GM23338 (cell line): ENCODE data around the gene STRIP1. TPM values are rescaled to one million over a fixed set of nuclear protein-coding genes. Genes with fewer than 3 reads are reported as not detected.

Experiments used
- ATAC-seq: fragments of 200-7000 bp; cut with Tn5 transposase; 3 replicates; pipeline ENCODE4 v1.9.1; 2020
- DNase-seq: peaks from one replicate; pipeline ENCODE4 v3.0.0-alpha.2; 2015; ENCODE audit warnings: low spot score
- H2AFZ ChIP-seq: fragments of 200-600 bp; sonication (generic); 2 replicates; pipeline ENCODE4 v1.8.0; 2016; ENCODE audit warnings: antibody characterized with exemption, mild to moderate bottlenecking, moderate library complexity
- H3F3A ChIP-seq: fragments of 200-600 bp; sonication (generic); replicated peaks from 2 replicates; pipeline ENCODE4 v1.8.0; 2017; ENCODE audit warnings: antibody characterized with exemption, mixed run types, low read depth
- H3K27ac ChIP-seq: fragments of 200-600 bp; sonication (generic); 2 replicates; pipeline ENCODE4 v1.6.1; 2016; ENCODE audit warnings: low read depth
- H3K27me3 ChIP-seq: fragments of 200-600 bp; sonication (generic); 2 replicates; pipeline ENCODE4 v1.8.0; 2016; ENCODE audit warnings: mild to moderate bottlenecking, mixed run types, moderate library complexity; ENCODE audit not compliant: insufficient read depth
- H3K36me3 ChIP-seq: fragments of 200-600 bp; sonication (generic); 2 replicates; pipeline ENCODE4 v1.8.0; 2016; ENCODE audit warnings: mild to moderate bottlenecking; ENCODE audit not compliant: insufficient read depth
- H3K4me1 ChIP-seq: fragments of 200-600 bp; sonication (generic); 2 replicates; pipeline ENCODE4 v1.8.0; 2016; ENCODE audit warnings: mild to moderate bottlenecking, moderate library complexity; ENCODE audit not compliant: insufficient read depth
- H3K4me2 ChIP-seq: fragments of 200-600 bp; sonication (generic); 2 replicates; pipeline ENCODE4 v1.7.1; 2017; ENCODE audit warnings: mixed run types
- H3K4me3 ChIP-seq: fragments of 200-600 bp; sonication (generic); 2 replicates; pipeline ENCODE4 v1.6.1; 2016; ENCODE audit warnings: mixed run types
- H3K79me2 ChIP-seq: fragments of 200-600 bp; sonication (generic); replicated peaks from 2 replicates; pipeline ENCODE4 v1.8.0; 2017; ENCODE audit warnings: mild to moderate bottlenecking; ENCODE audit not compliant: insufficient read depth
- H3K9me2 ChIP-seq: fragments of 200-600 bp; sonication (generic); 2 replicates; pipeline ENCODE4 v1.8.0; 2017; ENCODE audit not compliant: insufficient read depth
- H4K20me1 ChIP-seq: fragments of 200-600 bp; sonication (generic); replicated peaks from 2 replicates; pipeline ENCODE4 v1.8.0; 2017; ENCODE audit warnings: mild to moderate bottlenecking; ENCODE audit not compliant: insufficient read depth
- H3K27ac Mint-ChIP-seq: 2 replicates; pipeline ENCODE4 v1.8.0; 2020; ENCODE audit warnings: inconsistent platforms, mild to moderate bottlenecking, moderate library complexity, mixed read lengths
- H3K27me3 Mint-ChIP-seq: 3 replicates; pipeline ENCODE4 v1.8.0; 2022; ENCODE audit warnings: low read depth, mild to moderate bottlenecking, moderate library complexity, mixed read lengths, inconsistent platforms; ENCODE audit not compliant: insufficient read depth, poor library complexity
- H3K36me3 Mint-ChIP-seq: 3 replicates; pipeline ENCODE4 v1.8.0; 2021; ENCODE audit warnings: low read depth, mild to moderate bottlenecking, inconsistent platforms, moderate library complexity, mixed read lengths
- H3K4me1 Mint-ChIP-seq: 3 replicates; pipeline ENCODE4 v1.8.0; 2020; ENCODE audit warnings: mild to moderate bottlenecking, inconsistent platforms, mixed read lengths
- H3K4me3 Mint-ChIP-seq: 3 replicates; pipeline ENCODE4 v1.8.0; 2021; ENCODE audit warnings: moderate library complexity, mild to moderate bottlenecking, inconsistent platforms, mixed read lengths
- H3K9me3 Mint-ChIP-seq: 3 replicates; pipeline ENCODE4 v1.8.0; 2020; ENCODE audit warnings: moderate library complexity, mild to moderate bottlenecking, inconsistent platforms, mixed read lengths
- EZH2phosphoT487 ChIP-seq: fragments of 200-600 bp; sonication (generic); IDR thresholded peaks from one replicate; pipeline ENCODE4 v1.8.1; 2018; ENCODE audit warnings: antibody characterized with exemption; ENCODE audit not compliant: unreplicated experiment
- JUNB ChIP-seq: IDR thresholded peaks from one replicate; pipeline ENCODE4 v1.6.1; 2016; ENCODE audit warnings: antibody characterized with exemption; ENCODE audit not compliant: unreplicated experiment
- POLR2AphosphoS5 ChIP-seq: IDR thresholded peaks from 2 replicates; pipeline ENCODE4 v1.6.1; 2016; ENCODE audit warnings: antibody characterized with exemption, low read depth
- STAT1 ChIP-seq: IDR thresholded peaks from one replicate; pipeline ENCODE4 v1.6.1; 2016; ENCODE audit warnings: antibody characterized with exemption; ENCODE audit not compliant: unreplicated experiment
- ZNF114 ChIP-seq: fragments of 250-450 bp; sonication (Bioruptor Pico); IDR thresholded peaks from 2 replicates; pipeline ENCODE4 v1.5.0; 2020; ENCODE audit warnings: mild to moderate bottlenecking, moderate library complexity
- ZNF331 ChIP-seq: fragments of 250-450 bp; sonication (Bioruptor Pico); IDR thresholded peaks from 2 replicates; pipeline ENCODE4 v1.5.0; 2020; ENCODE audit warnings: low read depth, mild to moderate bottlenecking, moderate library complexity
- ZNF462 ChIP-seq: fragments of 250-450 bp; sonication (Bioruptor Pico); IDR thresholded peaks from 2 replicates; pipeline ENCODE4 v1.5.0; 2020; ENCODE audit warnings: mild to moderate bottlenecking, moderate library complexity
- polyA plus RNA-seq: library from polyadenylated mRNA; unstranded; fragments of >200 nt; fragmentation: Nextera tagmentation; extraction: Ambion mirVana; gene quantifications from 2 replicates; pipeline ENCODE4 v1.2.1, GENCODE V29; 2016
- total RNA-seq: library from RNA; depleted of rRNA; stranded (reverse); fragments of >200 nt; shearing (Covaris generic); gene quantifications from 2 replicates; pipeline ENCODE4 v1.2.3, GENCODE V29; 2014
- TF ChIP-seq, protein P1 (sequence below), 2 experiments: fragments of 200-600 bp in 1 of 2; sonication (generic) in 1 of 2; conservative IDR thresholded peaks; 2 replicates each; pipeline versions ENCODE4 v1.5.1 to v1.6.1; 2016 to 2017; ENCODE audit warnings: antibody characterized with exemption in 2 of 2, low read depth in 2 of 2, mild to moderate bottlenecking in 2 of 2, moderate library complexity in 1 of 2
- TF ChIP-seq, protein P2 (sequence below): IDR thresholded peaks from 2 replicates; pipeline ENCODE4 v1.6.1; 2016; ENCODE audit warnings: antibody characterized with exemption

STRIP1 gene
- total and polyA plus RNA-seq, 2 experiments from 2014 or later, result 17.2 to 50.6 TPM

DNA sequence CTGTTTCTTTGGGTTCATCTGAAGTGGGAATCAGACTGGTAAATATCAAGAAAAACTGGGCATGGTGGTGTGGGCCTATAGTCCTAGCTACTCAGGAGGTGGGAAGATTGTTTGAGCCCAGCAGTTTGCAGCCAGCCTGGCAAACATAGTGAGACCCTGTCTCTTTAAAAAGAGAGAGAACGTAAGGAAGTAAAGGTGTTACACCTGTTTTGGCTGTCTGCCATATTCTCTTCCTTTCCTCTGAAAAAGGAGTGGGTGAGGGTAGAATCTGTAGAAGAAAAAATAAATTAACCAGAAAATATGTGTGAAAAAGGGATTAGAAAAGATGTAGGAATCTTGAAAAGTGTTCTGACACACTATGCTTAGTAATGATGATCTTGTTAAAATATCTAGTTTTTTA is 29.8 kb upstream of the STRIP1 start:
- no peaks in the 10 kb centered on the region for H3K9me3 Mint-ChIP-seq
- Histone ChIP-seq H3K4me1 (peaks cover 53% of the 10 kb centered on the region), H3F3A (no peaks in the 10 kb centered on the region), H3K9me2 (no peaks in the 10 kb centered on the region), H3K27me3 (no peaks in the 10 kb centered on the region), H3K4me3 (no peak overlapping the region), H2AFZ (no peak overlapping the region), H3K4me2 (peak overlapping the region; percentile 50), H3K27ac (peak overlapping the region; percentile 70), H3K79me2 (peaks cover 71% of the 10 kb centered on the region), H3K36me3 (peaks cover 6% of the 10 kb centered on the region; the same call in 1 of the 2 replicates), H4K20me1 (peaks cover 14% of the 10 kb centered on the region; the same call in 1 of the 2 replicates)
- H3K27ac Mint-ChIP-seq, result peak overlapping the region; percentile 97
- H3K36me3 Mint-ChIP-seq, result peaks cover 10% of the 10 kb centered on the region
- peaks cover 60% of the 10 kb centered on the region for H3K4me1 Mint-ChIP-seq
- DNase-seq, result no peak
- no peaks in the 10 kb centered on the region for H3K27me3 Mint-ChIP-seq
- H3K4me3 Mint-ChIP-seq, result peak overlapping the region; percentile 58
- TF ChIP-seq, protein P1, sequence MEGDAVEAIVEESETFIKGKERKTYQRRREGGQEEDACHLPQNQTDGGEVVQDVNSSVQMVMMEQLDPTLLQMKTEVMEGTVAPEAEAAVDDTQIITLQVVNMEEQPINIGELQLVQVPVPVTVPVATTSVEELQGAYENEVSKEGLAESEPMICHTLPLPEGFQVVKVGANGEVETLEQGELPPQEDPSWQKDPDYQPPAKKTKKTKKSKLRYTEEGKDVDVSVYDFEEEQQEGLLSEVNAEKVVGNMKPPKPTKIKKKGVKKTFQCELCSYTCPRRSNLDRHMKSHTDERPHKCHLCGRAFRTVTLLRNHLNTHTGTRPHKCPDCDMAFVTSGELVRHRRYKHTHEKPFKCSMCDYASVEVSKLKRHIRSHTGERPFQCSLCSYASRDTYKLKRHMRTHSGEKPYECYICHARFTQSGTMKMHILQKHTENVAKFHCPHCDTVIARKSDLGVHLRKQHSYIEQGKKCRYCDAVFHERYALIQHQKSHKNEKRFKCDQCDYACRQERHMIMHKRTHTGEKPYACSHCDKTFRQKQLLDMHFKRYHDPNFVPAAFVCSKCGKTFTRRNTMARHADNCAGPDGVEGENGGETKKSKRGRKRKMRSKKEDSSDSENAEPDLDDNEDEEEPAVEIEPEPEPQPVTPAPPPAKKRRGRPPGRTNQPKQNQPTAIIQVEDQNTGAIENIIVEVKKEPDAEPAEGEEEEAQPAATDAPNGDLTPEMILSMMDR (conservative IDR thresholded peaks at IDR 0.05; ENCODE audit: low read depth in 2 of 2), result no peak
- no peak for TF ChIP-seq JUNB
- ATAC-seq, result peak; percentile 31

- no peaks in the 10 kb centered on the region for H3K9me2 ChIP-seq
- DNase-seq (no peak), ATAC-seq (no peak)
- no peaks in the 10 kb centered on the region for H3K9me3 Mint-ChIP-seq
- peak overlapping the region; percentile 46; the same call in 1 of the 2 replicates for H3K27ac Mint-ChIP-seq
- no peak overlapping the region for H3K27ac ChIP-seq
- peaks cover 10% of the 10 kb centered on the region; the same call in 1 of the 2 replicates for H4K20me1 ChIP-seq
- TF ChIP-seq, protein P2, sequence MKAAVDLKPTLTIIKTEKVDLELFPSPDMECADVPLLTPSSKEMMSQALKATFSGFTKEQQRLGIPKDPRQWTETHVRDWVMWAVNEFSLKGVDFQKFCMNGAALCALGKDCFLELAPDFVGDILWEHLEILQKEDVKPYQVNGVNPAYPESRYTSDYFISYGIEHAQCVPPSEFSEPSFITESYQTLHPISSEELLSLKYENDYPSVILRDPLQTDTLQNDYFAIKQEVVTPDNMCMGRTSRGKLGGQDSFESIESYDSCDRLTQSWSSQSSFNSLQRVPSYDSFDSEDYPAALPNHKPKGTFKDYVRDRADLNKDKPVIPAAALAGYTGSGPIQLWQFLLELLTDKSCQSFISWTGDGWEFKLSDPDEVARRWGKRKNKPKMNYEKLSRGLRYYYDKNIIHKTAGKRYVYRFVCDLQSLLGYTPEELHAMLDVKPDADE, result no peak
- no peak for TF ChIP-seq ZNF114 (CRISPR knock-in tag)
- TF ChIP-seq ZNF462 (CRISPR knock-in tag), result no peak
- TF ChIP-seq, protein P1 (conservative IDR thresholded peaks at IDR 0.05; ENCODE audit: low read depth in 2 of 2), result no peak
- TF ChIP-seq POLR2AphosphoS5, result no peak
- TF ChIP-seq STAT1, result no peak
- TF ChIP-seq ZNF331, result no peak
- TF ChIP-seq EZH2phosphoT487, result no peak
- peaks cover 60% of the 10 kb centered on the region for H3K4me1 Mint-ChIP-seq
- no peak overlapping the region for H3K4me3 Mint-ChIP-seq
- H3K4me2 ChIP-seq, result no peak overlapping the region
- peaks cover 53% of the 10 kb centered on the region for H3K4me1 ChIP-seq
- H3K27me3 ChIP-seq, result no peaks in the 10 kb centered on the region
- peaks cover 21% of the 10 kb centered on the region for H3K36me3 Mint-ChIP-seq
- peaks cover 10% of the 10 kb centered on the region; the same call in 1 of the 2 replicates for H3K36me3 ChIP-seq
- H3F3A ChIP-seq, result no peaks in the 10 kb centered on the region
- H3K27me3 Mint-ChIP-seq, result no peaks in the 10 kb centered on the region
- H2AFZ ChIP-seq, result no peak overlapping the region
- H3K4me3 ChIP-seq, result no peak overlapping the region
- peaks cover 57% of the 10 kb centered on the region for H3K79me2 ChIP-seq
These were observed 28.5 kb upstream of the STRIP1 start for GRCh38 chr1:110005971-110006370.
